HepG2 (cell line): ENCODE measurements around the gene ACSS2. TPM values are rescaled to one million over a fixed set of nuclear protein-coding genes. Genes with fewer than 3 reads are reported as not detected.

Experiments
- AHR ChIP-seq: IDR thresholded peaks from 2 replicates; pipeline ENCODE4 v1.6.1; 2018; ENCODE audit warnings: missing genetic modification reagents, missing compliant biosample characterization
- ATF2 ChIP-seq: sonication (generic); formaldehyde crosslinking; IDR thresholded peaks from 2 replicates; pipeline ENCODE4 v1.4.0; 2020; ENCODE audit warnings: missing genetic modification reagents
- BHLHE40 ChIP-seq: IDR thresholded peaks from 2 replicates; pipeline ENCODE4 v1.6.1; 2011; ENCODE audit warnings: low read length, improper control_type of control experiment
- HNF4G ChIP-seq, 2 experiments: sonication (generic) in 1 of 2; formaldehyde crosslinking in 1 of 2; IDR thresholded peaks; 2 replicates each; pipeline versions ENCODE4 v1.4.0 to v1.6.1; 2011 to 2020; ENCODE audit warnings: borderline replicate concordance in 2 of 2, low read depth in 2 of 2, mild to moderate bottlenecking in 2 of 2, low read length in 1 of 2, missing genetic modification reagents in 1 of 2, moderate library complexity in 1 of 2
- KLF13 ChIP-seq: sonication (generic); formaldehyde crosslinking; IDR thresholded peaks from 2 replicates; pipeline ENCODE4 v1.4.0; 2020; ENCODE audit warnings: mild to moderate bottlenecking, missing genetic modification reagents
- KMT2B ChIP-seq: IDR thresholded peaks from 2 replicates; pipeline ENCODE4 v1.6.1; 2016; ENCODE audit warnings: missing genetic modification reagents, missing compliant biosample characterization
- MEIS1 ChIP-seq: sonication (generic); formaldehyde crosslinking; IDR thresholded peaks from 2 replicates; pipeline ENCODE4 v1.9.0; 2021; ENCODE audit warnings: mild to moderate bottlenecking, missing genetic modification reagents, moderate library complexity, borderline replicate concordance
- MXD1 ChIP-seq: sonication (generic); formaldehyde crosslinking; IDR thresholded peaks from 2 replicates; pipeline ENCODE4 v1.4.0; 2020; ENCODE audit warnings: mild to moderate bottlenecking, missing genetic modification reagents
- NFAT5 ChIP-seq: sonication (generic); formaldehyde crosslinking; IDR thresholded peaks from 2 replicates; pipeline ENCODE4 v1.4.0; 2020; ENCODE audit warnings: missing genetic modification reagents
- PLRG1 ChIP-seq: fragments of 450-650 bp; conservative IDR thresholded peaks from 2 replicates; pipeline ENCODE4 v1.6.1; 2016
- TRIM22 ChIP-seq: fragments of 450-650 bp; IDR thresholded peaks from 2 replicates; pipeline ENCODE4 v1.6.1; 2017
- polyA plus RNA-seq, 8 experiments: library from polyadenylated mRNA; depleted of rRNA in 3 of 8; stranded (reverse) in 7 of 8; unstranded in 1 of 8; fragments of >200 nt; fragmentation: Illumina TruSeq in 4 of 8; extraction: Trizol in 4 of 8; gene quantifications; 2 replicates each; pipeline versions ENCODE4 v1.2.1 to v1.2.3, GENCODE V29; 2011 to 2016; ENCODE audit warnings: low read depth in 4 of 8, missing spikeins in 1 of 8, mixed read lengths in 1 of 8; ENCODE audit not compliant: insufficient read depth in 1 of 8
- total RNA-seq, 5 experiments: library from RNA; depleted of rRNA; stranded (reverse); fragments of >200 nt; fragmentation: Illumina TruSeq; extraction: Trizol; gene quantifications; 2 replicates each; pipeline ENCODE4 v1.2.3, GENCODE V29; 2016; ENCODE audit warnings: low read depth in 1 of 5
- TF ChIP-seq, protein P1 (sequence below): sonication (generic); formaldehyde crosslinking; IDR thresholded peaks from 2 replicates; pipeline ENCODE4 v1.9.0; 2021; ENCODE audit warnings: missing genetic modification reagents, borderline replicate concordance

ACSS2 gene
- total and polyA plus RNA-seq, 2 of the 13 experiments (the other 11 are each of a cell fraction or from before 2014, with no cell fraction given), result 72.8 to 89.7 TPM

DNA sequence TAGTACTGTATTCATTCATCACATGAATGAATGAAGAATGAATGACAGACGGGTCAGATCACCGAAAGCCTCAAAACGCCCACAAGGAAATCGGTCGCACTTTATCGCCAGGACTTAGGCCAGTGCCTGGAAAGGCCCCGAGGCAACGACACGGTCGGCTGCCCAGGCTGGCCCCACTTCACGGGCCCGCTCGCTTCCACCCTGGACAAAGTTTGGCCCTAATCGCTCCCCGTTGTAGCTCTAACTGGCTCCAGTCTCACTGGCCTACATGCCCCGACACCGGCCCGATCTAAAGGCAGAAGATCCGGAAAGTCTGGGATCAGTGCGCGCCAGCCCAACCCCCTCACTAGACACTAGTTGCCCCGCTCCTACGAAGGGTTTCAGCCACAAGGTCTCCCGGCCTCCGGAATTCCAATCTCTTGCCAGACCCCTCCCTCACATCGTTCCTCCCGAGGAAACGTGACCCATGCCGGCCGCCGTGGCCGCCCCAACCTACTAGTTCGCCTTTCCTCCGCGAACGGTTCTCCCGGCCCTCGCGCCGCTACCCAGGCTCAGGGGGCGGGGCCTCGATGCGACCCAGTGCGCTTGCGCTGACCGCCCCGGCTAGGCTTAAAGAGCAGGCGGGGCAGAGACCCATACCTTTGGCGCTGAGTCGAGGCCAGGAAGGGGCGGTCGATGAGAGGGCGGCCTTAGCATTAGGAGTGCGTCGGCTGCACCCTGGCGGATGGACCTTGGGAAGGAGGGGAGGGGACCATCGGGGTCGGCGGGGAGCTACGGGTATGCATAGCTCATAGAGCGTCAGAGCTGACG lies 79.0 kb downstream of the ACSS2 start, which contains the start of the genes GSS and MYH7B (continued):
- TF ChIP-seq HNF4G (IDR thresholded peaks at IDR 0.05; ENCODE audit: borderline replicate concordance, low read depth, low read length) (no peak; the same call in 1 of the 2 replicates), HNF4G (CRISPR knock-in tag; IDR thresholded peaks at IDR 0.05; ENCODE audit: borderline replicate concordance, low read depth) (peak; percentile 50; the same call in 1 of the 2 replicates), PLRG1 (no peak), MXD1 (CRISPR knock-in tag) (peak; percentile 93), AHR (peak; percentile 93), ATF2 (peak; percentile 80), MEIS1 (CRISPR knock-in tag) (peak; percentile 99), TRIM22 (no peak), KMT2B (CRISPR knock-in tag) (peak; percentile 90), KLF13 (CRISPR knock-in tag) (no peak), NFAT5 (peak; percentile 80; the same call in 1 of the 2 replicates), BHLHE40 (peak; percentile 89)
- TF ChIP-seq, protein P1, sequence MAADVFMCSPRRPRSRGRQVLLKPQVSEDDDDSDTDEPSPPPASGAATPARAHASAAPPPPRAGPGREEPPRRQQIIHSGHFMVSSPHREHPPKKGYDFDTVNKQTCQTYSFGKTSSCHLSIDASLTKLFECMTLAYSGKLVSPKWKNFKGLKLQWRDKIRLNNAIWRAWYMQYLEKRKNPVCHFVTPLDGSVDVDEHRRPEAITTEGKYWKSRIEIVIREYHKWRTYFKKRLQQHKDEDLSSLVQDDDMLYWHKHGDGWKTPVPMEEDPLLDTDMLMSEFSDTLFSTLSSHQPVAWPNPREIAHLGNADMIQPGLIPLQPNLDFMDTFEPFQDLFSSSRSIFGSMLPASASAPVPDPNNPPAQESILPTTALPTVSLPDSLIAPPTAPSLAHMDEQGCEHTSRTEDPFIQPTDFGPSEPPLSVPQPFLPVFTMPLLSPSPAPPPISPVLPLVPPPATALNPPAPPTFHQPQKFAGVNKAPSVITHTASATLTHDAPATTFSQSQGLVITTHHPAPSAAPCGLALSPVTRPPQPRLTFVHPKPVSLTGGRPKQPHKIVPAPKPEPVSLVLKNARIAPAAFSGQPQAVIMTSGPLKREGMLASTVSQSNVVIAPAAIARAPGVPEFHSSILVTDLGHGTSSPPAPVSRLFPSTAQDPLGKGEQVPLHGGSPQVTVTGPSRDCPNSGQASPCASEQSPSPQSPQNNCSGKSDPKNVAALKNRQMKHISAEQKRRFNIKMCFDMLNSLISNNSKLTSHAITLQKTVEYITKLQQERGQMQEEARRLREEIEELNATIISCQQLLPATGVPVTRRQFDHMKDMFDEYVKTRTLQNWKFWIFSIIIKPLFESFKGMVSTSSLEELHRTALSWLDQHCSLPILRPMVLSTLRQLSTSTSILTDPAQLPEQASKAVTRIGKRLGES (CRISPR knock-in tag), result no peak
